GM18517 (cell line): Measurements from ENCODE around the gene CRPPA.
"Not testable (repeated sequence)": the region's sequence is repeated elsewhere in the genome, so short reads cannot be mapped to it uniquely, and the experiment has no call there.

Experiments
- ATAC-seq: cut with Tn5 transposase; IDR thresholded peaks from one replicate; pipeline ENCODE4 v1.9.1; 2021; ENCODE audit warnings: mild to moderate bottlenecking, moderate library complexity; ENCODE audit not compliant: unreplicated experiment

CRPPA gene

GRCh38 chr7:16421333-16422102 lies at the start of gene CRPPA:
TSS of gene CRPPA (minus strand) at chr7:16421538. CDS start at chr7:16421322, 216 bp downstream.
- peak; percentile 35 for ATAC-seq

- ATAC-seq: no peak
Observed at GRCh38 chr7:16465469-16466361, 44.4 kb upstream of the CRPPA start, which contains the start of gene SOSTDC1. TSS of gene SOSTDC1 (minus strand) at chr7:16465738. CDS start at chr7:16465668, 70 bp downstream.

GRCh38 chr7:16463949-16464715 lies 42.8 kb upstream of the CRPPA start:
- ATAC-seq: no peak

- ATAC-seq: no peak
Observed at GRCh38 chr7:16463520-16463919, 42.2 kb upstream of the CRPPA start.

- no peak for ATAC-seq
Observed at GRCh38 chr7:16462431-16462889, 41.1 kb upstream of the CRPPA start.

- ATAC-seq: no peak
Observed at GRCh38 chr7:16460789-16461493, 39.6 kb upstream of the CRPPA start.

GRCh38 chr7:16456303-16456702 lies 35.0 kb upstream of the CRPPA start:
- not testable (repeated sequence) for ATAC-seq

GRCh38 chr7:16455591-16455990 lies 34.3 kb upstream of the CRPPA start:
- ATAC-seq: no peak

- ATAC-seq: no peak
Observed at GRCh38 chr7:16450366-16450765, 29.0 kb upstream of the CRPPA start.

GRCh38 chr7:16447876-16448275 lies 26.5 kb upstream of the CRPPA start:
- no peak for ATAC-seq

GRCh38 chr7:16446508-16446907 lies 25.2 kb upstream of the CRPPA start:
- no peak for ATAC-seq

GRCh38 chr7:16443871-16444270 lies 22.5 kb upstream of the CRPPA start:
- ATAC-seq: not testable (repeated sequence)

GRCh38 chr7:16438988-16439387 lies 17.6 kb upstream of the CRPPA start:
- no peak for ATAC-seq

GRCh38 chr7:16436306-16436705 lies 15.0 kb upstream of the CRPPA start:
- ATAC-seq: no peak

GRCh38 chr7:16433568-16434122 lies 12.3 kb upstream of the CRPPA start:
- ATAC-seq: no peak

- ATAC-seq: no peak
Observed at GRCh38 chr7:16432425-16432731, 11.0 kb upstream of the CRPPA start.

GRCh38 chr7:16431646-16432424 lies 10.5 kb upstream of the CRPPA start:
- peak; percentile 64 for ATAC-seq

- ATAC-seq: no peak
Observed at GRCh38 chr7:16430133-16430532, 8.8 kb upstream of the CRPPA start.

- no peak for ATAC-seq
Observed at GRCh38 chr7:16428672-16429071, 7.3 kb upstream of the CRPPA start.
